Colonic mucosa (tissue), 4 donors: ENCODE results near the gene MAPT. TPM values are rescaled to one million over a fixed set of nuclear protein-coding genes. Genes with fewer than 3 reads are reported as not detected.
"Not testable (repeated sequence)": the region's sequence is repeated elsewhere in the genome, so short reads cannot be mapped to it uniquely, and the experiment has no call there.

Experiments used
- DNase-seq: peaks from one replicate; pipeline ENCODE4 v3.0.0-alpha.2; 2020
- H3K27ac ChIP-seq: fragments of 200-600 bp; one replicate; pipeline ENCODE4 v1.8.0; 2021
- H3K27me3 ChIP-seq: fragments of 200-600 bp; one replicate; pipeline ENCODE4 v1.8.0; 2021
- H3K36me3 ChIP-seq: fragments of 200-600 bp; one replicate; pipeline ENCODE4 v1.8.0; 2021
- H3K4me1 ChIP-seq: fragments of 200-600 bp; one replicate; pipeline ENCODE4 v1.8.0; 2021; ENCODE audit warnings: mild to moderate bottlenecking
- H3K4me3 ChIP-seq: fragments of 200-600 bp; one replicate; pipeline ENCODE4 v1.8.0; 2021
- H3K9ac ChIP-seq, 2 donors: one replicate each; pipeline ENCODE4 v1.7.0; 2013; ENCODE audit warnings: control low read depth in 2 of 2, low read depth in 2 of 2, low read length in 2 of 2
- H3K9me3 ChIP-seq: fragments of 200-600 bp; one replicate; pipeline ENCODE4 v1.8.0; 2021
- intact Hi-C: fragments of 100-400 bp; cut with DNase I; formaldehyde crosslinking; loops from one replicate; pipeline ENCODE4 v1.14.1; 2022
- total RNA-seq, 2 donors: library from RNA; stranded (reverse); fragmentation: NEBNext Ultra II Directional in 1 of 2; extraction: Animal tissue kit (Norgen Biotek cat#: 25700) in 1 of 2; gene quantifications; one replicate each; pipeline ENCODE4 v1.2.1, GENCODE V29; 2021
- TF ChIP-seq, protein P1 (sequence below): fragments of 200-600 bp; IDR thresholded peaks from one replicate; pipeline ENCODE4 v1.8.0; 2022; ENCODE audit warnings: antibody characterized with exemption, mild to moderate bottlenecking
- donor health status: healthy.
- donor health status: DM: no; HTN: no; CAD: no.
- donor health status: DM: no; HTN: no; CAD: no.

The MAPT gene
- total RNA-seq, 2 donors from 2014 or later = 0.37 to 2.9 TPM

- Histone ChIP-seq H3K4me3 (no peak overlapping the region), H3K9ac (no peak overlapping the region), H3K27me3 (no peaks in the 10 kb centered on the region), H3K27ac (no peak overlapping the region), H3K9me3 (no peaks in the 10 kb centered on the region), H3K36me3 (no peaks in the 10 kb centered on the region), H3K4me1 (no peaks in the 10 kb centered on the region)
- TF ChIP-seq, protein P1, sequence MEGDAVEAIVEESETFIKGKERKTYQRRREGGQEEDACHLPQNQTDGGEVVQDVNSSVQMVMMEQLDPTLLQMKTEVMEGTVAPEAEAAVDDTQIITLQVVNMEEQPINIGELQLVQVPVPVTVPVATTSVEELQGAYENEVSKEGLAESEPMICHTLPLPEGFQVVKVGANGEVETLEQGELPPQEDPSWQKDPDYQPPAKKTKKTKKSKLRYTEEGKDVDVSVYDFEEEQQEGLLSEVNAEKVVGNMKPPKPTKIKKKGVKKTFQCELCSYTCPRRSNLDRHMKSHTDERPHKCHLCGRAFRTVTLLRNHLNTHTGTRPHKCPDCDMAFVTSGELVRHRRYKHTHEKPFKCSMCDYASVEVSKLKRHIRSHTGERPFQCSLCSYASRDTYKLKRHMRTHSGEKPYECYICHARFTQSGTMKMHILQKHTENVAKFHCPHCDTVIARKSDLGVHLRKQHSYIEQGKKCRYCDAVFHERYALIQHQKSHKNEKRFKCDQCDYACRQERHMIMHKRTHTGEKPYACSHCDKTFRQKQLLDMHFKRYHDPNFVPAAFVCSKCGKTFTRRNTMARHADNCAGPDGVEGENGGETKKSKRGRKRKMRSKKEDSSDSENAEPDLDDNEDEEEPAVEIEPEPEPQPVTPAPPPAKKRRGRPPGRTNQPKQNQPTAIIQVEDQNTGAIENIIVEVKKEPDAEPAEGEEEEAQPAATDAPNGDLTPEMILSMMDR = no peak
- intact Hi-C loops = no loop called here
- DNase-seq = no peak
These were observed 41.6 kb downstream of the MAPT start for GRCh38 chr17:45935710-45936509.

GRCh38 chr17:45936610-45937009, 42.3 kb downstream of the MAPT start:
- Histone ChIP-seq H3K4me3 (no peak overlapping the region), H3K36me3 (no peaks in the 10 kb centered on the region), H3K4me1 (no peaks in the 10 kb centered on the region), H3K27me3 (no peaks in the 10 kb centered on the region), H3K27ac (no peak overlapping the region), H3K9ac (no peak overlapping the region), H3K9me3 (no peaks in the 10 kb centered on the region)
- TF ChIP-seq, protein P1 = no peak
- intact Hi-C loops = no loop called here
- DNase-seq = no peak

DNA sequence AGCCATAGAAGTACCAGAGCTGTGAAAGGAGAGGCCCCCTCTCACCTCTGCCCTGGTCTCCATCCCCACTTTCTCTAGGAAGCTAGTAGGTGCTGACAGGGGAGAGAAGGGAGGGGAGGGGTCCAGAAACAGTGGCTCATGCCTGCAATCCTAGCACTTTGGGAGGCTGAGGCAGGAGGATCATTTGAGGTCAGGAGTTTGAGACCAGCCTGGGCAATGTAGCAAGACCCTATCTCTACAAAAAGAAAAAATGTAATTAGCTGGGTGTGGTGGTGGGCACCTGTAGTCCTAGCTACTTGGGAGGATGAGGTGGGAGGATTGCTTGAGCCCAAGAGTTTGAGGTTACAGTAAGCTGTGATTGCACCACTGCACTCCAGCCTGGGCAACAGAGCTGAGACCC, 42.8 kb downstream of the MAPT start:
- H3K27me3 ChIP-seq, H3K4me3 ChIP-seq, H3K9ac ChIP-seq, H3K27ac ChIP-seq, H3K36me3 ChIP-seq, H3K9me3 ChIP-seq, intact Hi-C loops, DNase-seq, H3K4me1 ChIP-seq: not testable (repeated sequence)

GRCh38 chr17:45939395-45939794, 45.0 kb downstream of the MAPT start:
- no peak overlapping the region for H3K9ac ChIP-seq
- no peak for DNase-seq
- no peaks in the 10 kb centered on the region for H3K27me3 ChIP-seq
- TF ChIP-seq, protein P1 = no peak
- no peak overlapping the region for H3K27ac ChIP-seq
- intact Hi-C loops = no loop called here
- H3K9me3 ChIP-seq = no peaks in the 10 kb centered on the region
- no peak overlapping the region for H3K4me3 ChIP-seq
- no peaks in the 10 kb centered on the region for H3K36me3 ChIP-seq
- H3K4me1 ChIP-seq = no peaks in the 10 kb centered on the region

GRCh38 chr17:45940293-45940692, 45.9 kb downstream of the MAPT start:
- H3K4me1 ChIP-seq = no peaks in the 10 kb centered on the region
- H3K27me3 ChIP-seq = no peaks in the 10 kb centered on the region
- H3K27ac ChIP-seq = no peak overlapping the region
- H3K9me3 ChIP-seq = no peaks in the 10 kb centered on the region
- H3K36me3 ChIP-seq = no peaks in the 10 kb centered on the region
- H3K4me3 ChIP-seq = no peak overlapping the region
- no peak overlapping the region for H3K9ac ChIP-seq
- TF ChIP-seq, protein P1 = no peak
- no peak for DNase-seq
- intact Hi-C loops = no loop called here

DNA sequence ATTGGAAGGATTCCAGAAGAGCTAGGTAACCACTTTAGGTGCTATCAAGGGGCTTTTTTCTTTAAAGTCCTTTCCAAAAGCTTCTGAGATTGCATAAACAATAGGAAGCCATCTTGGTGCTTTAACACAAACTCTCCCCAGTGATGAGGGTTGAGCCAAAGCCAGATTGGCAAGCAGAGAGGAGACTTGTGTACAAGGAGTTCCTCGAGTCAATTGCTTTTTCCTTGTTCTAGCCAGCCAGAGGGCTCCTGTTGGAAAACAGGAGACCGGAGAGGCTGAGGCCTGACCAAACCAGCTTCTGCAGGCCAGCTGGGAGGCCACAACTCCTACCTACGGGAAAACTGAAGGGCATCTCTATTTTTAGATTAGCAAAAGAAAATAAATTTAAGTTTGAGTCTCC, 46.5 kb downstream of the MAPT start:
- no peak for DNase-seq
- TF ChIP-seq, protein P1 = no peak
- intact Hi-C loops = no loop called here
- H3K27ac ChIP-seq = no peak overlapping the region
- no peaks in the 10 kb centered on the region for H3K27me3 ChIP-seq
- H3K4me1 ChIP-seq = no peaks in the 10 kb centered on the region
- H3K4me3 ChIP-seq = no peak overlapping the region
- H3K36me3 ChIP-seq = no peaks in the 10 kb centered on the region
- no peaks in the 10 kb centered on the region for H3K9me3 ChIP-seq
- no peak overlapping the region for H3K9ac ChIP-seq
